ENCODE results near the gene FIGLA. TPM values are rescaled to one million over a fixed set of nuclear protein-coding genes. Genes with fewer than 3 reads are reported as not detected.

FIGLA gene
- total and polyA plus RNA-seq, 2 donors (not counting 1 experiment from before 2014, with no cell fraction given): not detected

- Mint-ChIP-seq H3K27ac (no peak overlapping the region), H3K27me3 (peaks cover 30% of the 10 kb centered on the region), H3K4me1 (no peaks in the 10 kb centered on the region), H3K9me3 (ENCODE audit: insufficient read depth) (no peaks in the 10 kb centered on the region), H3K4me3 (no peak overlapping the region)
- DNase-seq (no peak), ATAC-seq (ENCODE audit: low read depth) (no peak)
- 69% methylated on average over 3 of the region's 4 CpGs for WGBS (ENCODE audit: insufficient coverage)
- ChIA-PET CTCF (interaction anchor here (1.1 kb wide), 1 partner anchor 43 kb away, joined by 3 read pairs; no protein-coding TSS in a partner anchor), POLR2A (no interaction called here)
- no peak overlapping the region for H3K4me3 ChIP-seq (ENCODE audit: control extremely low read depth in 1 of 5, extremely low read depth in 1 of 5, insufficient read depth in 1 of 5, low read depth in 2 of 5, low read length in 4 of 5)
- H3K36me3 ChIP-seq (replicated peaks in 1 of 2; ENCODE audit: control extremely low read depth in 1 of 2, control insufficient read depth in 1 of 2, extremely low read depth in 1 of 2, insufficient read depth in 2 of 2, low read length in 1 of 2): no peaks in the 10 kb centered on the region
- intact Hi-C loops (cut with micrococcal nuclease): no loop called here
- no peak overlapping the region for H2AFZ ChIP-seq (ENCODE audit: insufficient read depth, low read depth, low read length, poor library complexity, severe bottlenecking)
- H3K9ac ChIP-seq (ENCODE audit: low read length): no peak overlapping the region
- no peaks in the 10 kb centered on the region for H3K79me2 ChIP-seq (ENCODE audit: control insufficient read depth, insufficient read depth, low read length)
- no peak overlapping the region for H3K27ac ChIP-seq (ENCODE audit: low read length in 2 of 2)
- no peaks in the 10 kb centered on the region for H3K9me3 ChIP-seq (ENCODE audit: control extremely low read depth in 1 of 3, control insufficient read depth in 2 of 3, insufficient read depth in 1 of 3, low read length in 2 of 3)
- no peaks in the 10 kb centered on the region for H3K27me3 ChIP-seq (replicated peaks in 1 of 4; ENCODE audit: control extremely low read depth in 1 of 4, control insufficient read depth in 3 of 4, insufficient read depth in 4 of 4, low read length in 3 of 4)
- H3K4me2 ChIP-seq (replicated peaks; ENCODE audit: low read depth, low read length, poor library complexity, severe bottlenecking): no peak overlapping the region
- no peaks in the 10 kb centered on the region for H3K4me1 ChIP-seq (ENCODE audit: control insufficient read depth in 2 of 2, insufficient read depth in 2 of 2, low read length in 2 of 2)
- no peaks in the 10 kb centered on the region for H4K20me1 ChIP-seq (ENCODE audit: control insufficient read depth, insufficient read depth, low read length, poor library complexity, severe bottlenecking)
- no peak for TF ChIP-seq EZH2 (IDR thresholded peaks at IDR 0.05; ENCODE audit: borderline replicate concordance, insufficient read depth, low read depth, low read length, poor library complexity, severe bottlenecking)
- no peak for TF ChIP-seq CTCF (IDR thresholded peaks at IDR 0.05)
Measured at GRCh38 chr2:70826696-70827350, 36.4 kb upstream of the FIGLA start.

- 72% methylated on average over 4 of the region's 5 CpGs for WGBS (ENCODE audit: insufficient coverage)
- no peak overlapping the region for H3K4me3 Mint-ChIP-seq
- TF ChIP-seq CTCF (IDR thresholded peaks at IDR 0.05) (no peak), EZH2 (IDR thresholded peaks at IDR 0.05; ENCODE audit: borderline replicate concordance, insufficient read depth, low read depth, low read length, poor library complexity, severe bottlenecking) (no peak)
- peaks cover 25% of the 10 kb centered on the region for H3K27me3 Mint-ChIP-seq
- H3K4me1 ChIP-seq (ENCODE audit: control insufficient read depth in 2 of 2, insufficient read depth in 2 of 2, low read length in 2 of 2): no peaks in the 10 kb centered on the region
- no peaks in the 10 kb centered on the region for H3K79me2 ChIP-seq (ENCODE audit: control insufficient read depth, insufficient read depth, low read length)
- H3K9me3 ChIP-seq (ENCODE audit: control extremely low read depth in 1 of 3, control insufficient read depth in 2 of 3, insufficient read depth in 1 of 3, low read length in 2 of 3): no peaks in the 10 kb centered on the region
- CTCF ChIA-PET: no interaction called here
- no peak overlapping the region for H3K27ac Mint-ChIP-seq
- no peak overlapping the region for H2AFZ ChIP-seq (ENCODE audit: insufficient read depth, low read depth, low read length, poor library complexity, severe bottlenecking)
- no peak for ATAC-seq (ENCODE audit: low read depth)
- no peaks in the 10 kb centered on the region for H3K36me3 ChIP-seq (replicated peaks in 1 of 2; ENCODE audit: control extremely low read depth in 1 of 2, control insufficient read depth in 1 of 2, extremely low read depth in 1 of 2, insufficient read depth in 2 of 2, low read length in 1 of 2)
- no peaks in the 10 kb centered on the region for H3K4me1 Mint-ChIP-seq
- H3K27me3 ChIP-seq (replicated peaks in 1 of 4; ENCODE audit: control extremely low read depth in 1 of 4, control insufficient read depth in 3 of 4, insufficient read depth in 4 of 4, low read length in 3 of 4): peaks cover 0 to 5% (median 0%) of the 10 kb centered on the region in 4 experiments
- no peak for DNase-seq
- no peak overlapping the region for H3K27ac ChIP-seq (ENCODE audit: low read length in 2 of 2)
- POLR2A ChIA-PET: no interaction called here
- intact Hi-C loops (cut with micrococcal nuclease): no loop called here
- H3K4me2 ChIP-seq (replicated peaks; ENCODE audit: low read depth, low read length, poor library complexity, severe bottlenecking): no peak overlapping the region
- H3K4me3 ChIP-seq (ENCODE audit: control extremely low read depth in 1 of 5, extremely low read depth in 1 of 5, insufficient read depth in 1 of 5, low read depth in 2 of 5, low read length in 4 of 5): no peak overlapping the region
- H4K20me1 ChIP-seq (ENCODE audit: control insufficient read depth, insufficient read depth, low read length, poor library complexity, severe bottlenecking): no peaks in the 10 kb centered on the region
- no peaks in the 10 kb centered on the region for H3K9me3 Mint-ChIP-seq (ENCODE audit: insufficient read depth)
- H3K9ac ChIP-seq (ENCODE audit: low read length): no peak overlapping the region
Measured at GRCh38 chr2:70823249-70823648, 32.8 kb upstream of the FIGLA start.

Data from B cell (primary cell).